NK-92 treated with Interleukin-12 subunit alpha and Interleukin-12 subunit beta, amount 100 ng/mL, for 24 hours (cell line): ENCODE results near the gene ARFGAP3.
"Not testable (repeated sequence)": the region's sequence is repeated elsewhere in the genome, so short reads cannot be mapped to it uniquely, and the experiment has no call there.

Experiments
- DNase-seq: peaks from one replicate; lab custom pipeline; 2025; lab: John Stamatoyannopoulos, UW

The ARFGAP3 gene

DNA sequence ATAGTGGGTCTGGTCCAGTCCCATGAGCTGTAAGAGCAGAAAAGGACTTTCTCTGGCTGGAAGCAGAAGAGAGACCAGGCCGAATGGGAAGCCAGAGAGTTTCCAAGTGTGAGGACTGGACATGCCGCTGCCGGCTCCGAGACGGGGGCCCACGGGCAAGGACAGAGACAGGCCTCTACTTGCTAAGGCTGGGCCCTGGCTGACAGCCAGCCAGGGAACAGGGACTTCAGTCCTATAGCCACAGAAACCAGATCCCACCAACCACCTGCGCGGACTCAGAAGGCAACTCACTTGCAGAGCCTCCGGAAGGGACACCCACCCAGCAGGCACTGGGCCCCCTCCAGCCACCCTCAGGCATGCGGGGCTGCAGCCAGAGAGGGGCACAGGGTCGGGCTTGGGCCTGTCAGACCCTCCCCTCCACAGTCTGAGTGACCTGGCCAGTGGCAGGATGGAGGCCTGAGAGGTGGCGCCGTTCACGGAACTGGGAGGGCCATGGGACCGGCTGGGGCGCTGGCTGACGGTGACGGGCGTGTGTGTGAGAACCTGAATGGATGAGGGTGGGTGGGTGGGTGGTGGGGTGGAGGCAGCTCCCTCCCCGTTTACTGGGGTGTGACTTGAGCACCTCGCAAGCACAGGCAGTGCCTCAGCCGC is 88.6 kb downstream of the ARFGAP3 start:
- no peak for DNase-seq

DNA sequence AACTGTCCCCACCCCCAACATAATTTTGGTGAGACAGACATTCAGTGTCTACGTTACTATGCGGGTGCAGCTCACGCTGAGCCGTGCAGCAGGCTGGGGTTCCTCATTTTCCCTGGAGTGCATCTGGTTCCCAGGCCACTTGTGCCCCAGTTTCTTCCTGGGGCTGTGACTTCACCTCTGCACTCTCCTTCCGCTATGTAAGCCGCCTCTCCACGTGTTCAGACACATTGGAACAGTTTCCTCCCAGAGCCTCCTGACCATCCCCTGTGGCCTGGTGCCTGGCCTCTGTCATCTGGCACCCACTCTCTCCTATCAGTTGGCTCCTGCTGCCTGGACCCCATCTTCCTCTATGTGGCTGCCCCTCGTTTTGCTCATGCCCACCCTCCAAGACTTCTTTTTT is 90.2 kb downstream of the ARFGAP3 start:
- no peak for DNase-seq

DNA sequence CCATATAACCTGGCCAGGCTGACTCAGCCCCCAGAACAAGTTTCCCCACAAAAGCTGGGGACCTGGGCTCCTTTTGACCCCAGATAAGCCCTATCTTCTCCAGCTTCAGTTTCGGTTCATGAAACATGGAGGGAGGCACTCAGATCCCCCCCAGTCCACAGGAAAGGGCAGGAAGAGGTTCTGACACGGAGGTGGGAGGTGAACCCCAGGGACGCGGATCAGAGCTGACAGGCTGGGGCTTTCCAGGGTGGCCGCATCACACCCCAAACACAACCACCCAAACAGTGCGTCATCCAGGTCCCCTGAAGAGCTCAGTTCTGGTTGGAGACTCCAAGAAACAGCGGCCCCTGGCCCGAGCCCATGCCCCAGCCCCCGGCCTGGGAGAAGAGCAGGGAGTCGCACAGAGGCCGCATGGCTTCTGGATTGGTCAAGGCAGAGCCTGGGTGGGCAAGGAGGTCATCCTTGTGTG is 92.1 kb downstream of the ARFGAP3 start:
- DNase-seq, result no peak

DNA sequence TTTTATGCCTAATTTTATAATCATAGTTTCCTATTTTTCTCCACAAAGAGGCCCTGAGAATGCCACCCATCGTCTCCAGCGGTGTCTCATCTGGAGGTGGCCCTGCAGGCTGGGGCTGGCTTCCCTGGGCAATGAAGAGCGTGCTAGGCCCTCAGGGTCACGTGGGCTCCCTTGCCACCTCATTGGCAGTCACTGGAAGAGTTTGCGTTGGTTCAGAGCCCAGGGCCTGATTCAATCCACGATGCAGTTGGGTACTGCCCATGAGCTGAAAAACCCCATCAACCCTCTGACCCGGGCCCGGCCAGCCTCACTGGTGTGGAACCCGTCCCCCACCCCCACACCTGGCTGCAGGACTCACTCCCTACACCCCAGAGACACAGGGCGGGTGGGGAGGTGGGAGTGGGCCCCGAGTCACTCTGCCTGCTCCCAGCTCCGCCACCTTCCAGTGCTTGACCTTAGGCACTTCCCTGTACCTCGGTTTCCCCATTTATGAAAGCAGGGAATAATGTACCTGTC is 93.0 kb downstream of the ARFGAP3 start:
- DNase-seq, result no peak

DNA sequence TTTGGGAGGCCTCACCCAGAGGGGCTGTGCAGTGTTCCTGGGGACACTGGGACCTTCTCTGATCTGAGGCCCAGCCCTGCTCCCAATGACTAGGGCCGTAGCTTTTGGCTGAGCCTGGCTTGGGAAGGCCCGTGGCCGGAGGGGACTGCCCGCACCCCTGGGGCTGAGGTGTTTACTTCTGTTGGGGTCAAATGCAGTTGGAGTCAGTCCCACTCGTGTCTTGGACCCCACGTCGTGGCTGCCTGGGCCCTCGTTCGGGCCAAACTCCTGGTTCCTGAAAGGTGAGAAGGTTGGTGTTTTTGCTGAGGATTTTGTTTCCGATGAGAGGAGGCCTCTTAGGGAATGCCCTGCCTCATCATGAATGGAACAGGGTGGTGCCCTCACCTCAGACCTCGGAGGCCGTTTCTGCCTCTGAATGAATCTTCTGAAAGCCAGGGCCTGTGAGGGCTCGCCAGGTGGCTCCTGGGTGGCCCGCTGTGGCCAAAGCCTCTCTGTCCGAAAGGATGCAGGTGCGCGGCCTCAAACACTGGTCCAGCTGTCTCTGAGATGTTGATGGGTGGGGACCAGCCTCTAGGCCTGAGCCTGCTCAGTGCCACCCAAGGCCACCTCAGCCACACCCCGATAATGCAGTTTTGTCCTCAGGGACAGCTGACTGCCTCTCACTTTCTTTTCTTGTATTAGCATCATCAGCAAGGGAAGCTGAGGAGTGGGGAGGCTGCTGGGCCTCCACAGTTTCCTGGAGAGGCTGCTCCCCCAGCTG is 96.1 kb downstream of the ARFGAP3 start:
- no peak for DNase-seq

DNA sequence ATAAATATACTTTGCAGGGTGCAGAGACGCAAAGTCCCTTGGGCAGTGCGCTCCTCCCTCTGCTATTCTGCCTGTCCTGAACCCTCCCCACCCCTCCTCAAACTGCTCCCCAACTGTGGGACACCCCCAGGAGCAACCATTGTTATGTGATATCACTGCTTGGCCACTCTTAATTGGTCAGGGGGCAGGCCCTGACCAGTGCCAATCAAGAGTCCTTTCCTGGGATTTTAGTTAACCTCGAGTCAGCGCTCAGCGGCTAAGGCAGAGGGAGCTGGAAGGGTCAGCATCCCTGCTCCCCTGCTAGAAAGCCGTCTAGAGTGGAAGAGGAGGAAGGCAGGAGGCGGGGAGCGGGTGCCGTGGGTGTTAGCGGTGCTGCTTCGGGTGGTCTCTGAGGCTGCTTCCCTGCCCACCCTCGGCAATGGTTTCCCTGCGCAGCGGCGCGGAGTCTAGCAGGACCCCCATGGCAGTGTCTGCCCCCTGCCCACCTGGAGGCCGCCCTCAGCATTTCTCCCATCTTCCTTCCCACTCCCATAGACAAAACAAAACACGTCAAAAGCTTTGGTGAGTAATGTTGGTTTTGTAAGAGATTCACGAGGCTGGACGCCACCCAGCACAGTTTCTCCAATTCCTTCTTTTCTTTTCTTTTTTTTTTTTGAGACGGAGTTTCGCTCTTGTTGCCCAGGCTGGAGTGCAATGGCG is 98.0 kb downstream of the ARFGAP3 start:
- DNase-seq, result no peak

DNA sequence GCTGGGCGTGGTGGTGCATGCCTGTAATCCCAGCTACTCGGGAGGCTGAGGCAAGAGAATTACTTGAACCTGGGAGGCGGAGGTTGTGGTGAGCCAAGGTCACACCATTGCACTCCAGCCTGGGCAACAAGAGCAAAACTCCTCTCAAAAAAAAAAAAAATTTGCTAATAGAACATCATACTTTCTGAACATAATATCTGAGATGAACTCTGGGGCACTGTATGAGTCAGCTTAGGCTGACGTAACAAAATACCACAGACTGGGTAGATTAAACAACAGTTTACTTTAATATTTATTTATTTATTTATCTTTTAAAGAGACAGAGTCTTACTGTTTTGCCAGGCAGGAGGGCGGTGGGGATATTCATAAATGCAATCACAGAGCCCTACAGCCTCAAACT is 101.5 kb downstream of the ARFGAP3 start:
- not testable (repeated sequence) for DNase-seq

DNA sequence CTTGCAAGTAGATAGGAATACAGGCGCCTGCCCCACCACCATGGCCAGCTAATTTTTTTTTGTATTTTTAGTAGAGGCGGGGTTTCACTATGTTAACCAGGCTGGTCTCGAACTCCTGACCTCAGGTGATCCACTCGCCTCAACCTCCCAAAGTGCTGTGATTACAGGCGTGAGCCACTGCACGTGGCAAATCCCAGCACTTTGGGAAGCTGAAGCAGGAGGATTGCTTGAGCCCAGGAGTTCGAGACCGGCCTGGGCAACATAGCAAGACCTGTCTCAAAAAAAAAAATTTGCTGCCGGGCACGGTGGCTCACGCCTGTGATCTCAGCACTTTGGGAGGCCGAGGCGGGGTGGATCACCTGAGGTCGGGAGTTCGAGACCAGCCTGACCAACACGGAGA is 102.0 kb downstream of the ARFGAP3 start:
- not testable (repeated sequence) for DNase-seq

DNA sequence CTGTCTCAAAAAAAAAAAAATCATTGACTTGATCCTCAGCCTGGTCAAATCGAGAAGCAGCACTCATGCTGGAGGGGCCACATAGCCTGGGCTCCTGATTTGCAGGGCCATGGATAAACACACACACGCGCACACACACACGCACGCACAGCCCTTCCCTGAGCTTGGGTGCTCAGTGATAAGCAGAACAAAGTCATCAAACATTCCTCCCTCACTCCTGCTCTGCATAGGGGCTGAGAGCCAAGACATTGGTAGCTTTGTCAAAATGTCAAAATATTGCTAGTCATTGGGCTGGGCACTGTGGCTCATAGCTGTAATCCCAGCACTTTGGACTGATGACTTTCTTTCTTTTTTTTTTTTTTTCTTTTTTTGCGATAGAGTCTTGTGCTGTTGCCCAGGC is 102.4 kb downstream of the ARFGAP3 start:
- DNase-seq, result no peak

DNA sequence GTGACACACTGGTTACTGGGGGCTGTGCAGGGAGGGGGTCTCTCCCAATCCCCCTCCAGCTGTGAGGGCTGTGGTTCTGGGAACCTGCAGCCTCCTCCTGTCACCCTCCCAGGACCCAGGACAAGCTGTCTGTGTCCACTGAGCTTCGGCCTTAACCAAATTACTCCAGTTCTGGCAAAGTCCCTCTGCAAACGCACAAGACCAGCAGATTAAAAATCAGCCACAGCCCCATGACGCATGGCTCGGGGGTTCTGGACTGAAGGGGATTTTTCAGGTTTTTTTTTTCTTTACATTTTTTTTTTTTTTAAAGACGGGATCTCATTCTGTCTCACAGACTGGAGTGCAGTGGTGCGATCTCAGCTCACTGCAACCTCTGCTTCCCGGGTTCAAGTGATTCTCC is 104.2 kb downstream of the ARFGAP3 start:
- no peak for DNase-seq

DNA sequence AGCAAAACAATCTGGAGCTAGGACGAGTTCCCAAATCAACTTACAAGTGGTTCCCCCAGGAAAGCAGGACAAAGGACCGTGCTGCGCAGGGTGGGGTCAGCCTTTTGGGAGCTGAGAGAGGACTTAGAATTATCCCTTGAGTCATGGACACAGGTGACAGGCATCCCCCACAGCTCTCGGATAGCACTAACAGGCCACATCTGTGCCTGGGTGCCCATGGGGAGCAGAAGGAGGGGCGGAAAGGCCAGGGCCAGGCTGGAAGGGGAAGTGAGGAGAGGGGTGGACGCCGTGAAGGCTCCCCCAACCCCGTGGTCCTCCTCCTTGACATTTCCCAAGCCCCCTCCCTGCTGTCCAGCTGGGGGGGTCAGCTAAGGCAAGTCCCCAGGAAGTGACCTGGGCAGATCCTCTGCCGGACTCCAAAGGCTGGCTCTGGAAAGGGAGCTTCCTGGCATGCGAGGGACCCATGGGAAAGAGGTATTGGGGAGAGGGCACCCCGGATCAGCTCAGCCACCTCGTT is 104.8 kb downstream of the ARFGAP3 start:
- no peak for DNase-seq

DNA sequence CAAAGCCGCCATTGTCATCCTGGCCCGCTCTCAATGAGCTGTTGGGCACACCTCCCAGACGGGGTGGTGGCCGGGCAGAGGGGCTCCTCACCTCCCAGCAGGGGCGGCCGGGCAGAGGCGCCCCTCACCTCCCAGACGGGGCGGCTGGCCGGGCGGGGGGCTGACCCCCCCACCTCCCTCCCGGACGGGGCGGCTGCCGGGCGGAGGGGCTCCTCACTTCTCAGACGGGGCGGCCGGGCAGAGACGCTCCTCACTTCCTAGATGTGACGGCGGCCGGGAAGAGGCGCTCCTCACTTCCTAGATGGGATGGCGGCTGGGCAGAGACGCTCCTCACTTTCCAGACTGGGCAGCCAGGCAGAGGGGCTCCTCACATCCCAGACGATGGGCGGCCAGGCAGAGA is 106.7 kb downstream of the ARFGAP3 start:
- not testable (repeated sequence) for DNase-seq

DNA sequence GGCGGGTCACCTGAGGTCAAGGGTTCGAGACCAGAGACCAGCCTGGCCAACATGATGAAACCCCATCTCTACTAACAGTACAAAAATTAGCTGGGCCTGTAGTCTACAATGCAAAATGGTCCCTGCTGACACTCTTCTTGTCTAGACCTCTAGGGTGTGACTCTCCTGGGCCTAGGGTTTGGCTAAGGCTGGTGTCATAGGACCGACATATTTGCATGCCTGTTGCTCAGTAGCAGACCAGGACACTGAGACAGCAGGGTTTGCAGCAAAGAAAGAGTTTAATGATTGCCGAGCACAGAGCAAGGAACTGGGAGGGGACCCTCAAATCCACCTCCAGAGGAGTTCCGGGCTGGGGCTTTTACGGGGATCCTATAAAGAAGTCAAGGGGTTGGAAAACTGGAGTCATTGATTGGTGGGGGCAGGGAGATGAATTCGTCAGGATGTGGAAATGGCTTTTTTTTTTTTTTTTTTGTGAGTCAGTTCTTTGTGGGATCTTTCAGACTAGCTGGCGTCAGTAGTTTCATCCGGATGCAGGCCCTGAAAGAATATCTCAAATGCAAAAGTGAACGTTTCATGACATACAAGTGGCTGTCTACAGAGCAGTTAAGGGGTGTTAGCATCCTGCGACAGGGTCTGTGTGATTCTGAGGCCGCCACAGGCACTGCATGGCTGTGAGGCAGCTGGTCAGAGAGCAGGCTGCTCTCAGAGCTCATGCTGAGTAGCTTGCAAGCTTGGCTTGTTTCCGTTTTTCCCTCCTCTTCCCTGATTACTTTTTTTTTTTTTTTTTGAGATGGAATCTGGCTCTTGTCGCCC is 109.2 kb downstream of the ARFGAP3 start:
- DNase-seq, result no peak
